ENCODE data around the gene CALM1.

DNA sequence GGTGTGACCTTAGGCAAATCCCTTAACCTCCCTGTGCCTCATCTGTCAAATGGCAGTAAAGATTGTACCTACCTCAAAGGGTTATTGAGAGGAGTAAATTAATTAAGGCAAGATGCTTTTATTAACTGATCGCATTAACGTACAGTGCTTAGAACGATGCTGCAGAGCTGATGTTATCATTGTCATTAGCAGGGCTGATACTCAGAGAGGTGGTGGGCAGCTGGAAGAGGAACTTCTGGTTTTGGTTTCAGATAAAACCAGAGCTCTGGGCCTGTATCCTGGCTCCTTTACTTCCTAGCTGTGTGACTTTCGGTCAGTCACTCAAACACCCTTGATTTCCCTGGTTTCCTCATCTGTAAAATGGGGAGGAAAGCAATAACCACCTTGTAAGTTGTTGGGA lies 55.1 kb downstream of the CALM1 start:
- TF ChIP-seq, protein P1, sequence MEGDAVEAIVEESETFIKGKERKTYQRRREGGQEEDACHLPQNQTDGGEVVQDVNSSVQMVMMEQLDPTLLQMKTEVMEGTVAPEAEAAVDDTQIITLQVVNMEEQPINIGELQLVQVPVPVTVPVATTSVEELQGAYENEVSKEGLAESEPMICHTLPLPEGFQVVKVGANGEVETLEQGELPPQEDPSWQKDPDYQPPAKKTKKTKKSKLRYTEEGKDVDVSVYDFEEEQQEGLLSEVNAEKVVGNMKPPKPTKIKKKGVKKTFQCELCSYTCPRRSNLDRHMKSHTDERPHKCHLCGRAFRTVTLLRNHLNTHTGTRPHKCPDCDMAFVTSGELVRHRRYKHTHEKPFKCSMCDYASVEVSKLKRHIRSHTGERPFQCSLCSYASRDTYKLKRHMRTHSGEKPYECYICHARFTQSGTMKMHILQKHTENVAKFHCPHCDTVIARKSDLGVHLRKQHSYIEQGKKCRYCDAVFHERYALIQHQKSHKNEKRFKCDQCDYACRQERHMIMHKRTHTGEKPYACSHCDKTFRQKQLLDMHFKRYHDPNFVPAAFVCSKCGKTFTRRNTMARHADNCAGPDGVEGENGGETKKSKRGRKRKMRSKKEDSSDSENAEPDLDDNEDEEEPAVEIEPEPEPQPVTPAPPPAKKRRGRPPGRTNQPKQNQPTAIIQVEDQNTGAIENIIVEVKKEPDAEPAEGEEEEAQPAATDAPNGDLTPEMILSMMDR (tag by site-specific recombination; IDR thresholded peaks at IDR 0.05), result no peak
- TF ChIP-seq ZBTB7A (tag by site-specific recombination; IDR thresholded peaks at IDR 0.05; ENCODE audit: low read depth) (no peak), ZNF354C (tag by site-specific recombination; IDR thresholded peaks at IDR 0.05; ENCODE audit: borderline replicate concordance, low read depth) (no peak), KLF1 (tag by site-specific recombination; IDR thresholded peaks at IDR 0.05) (no peak), ZNF626 (tag by site-specific recombination; IDR thresholded peaks at IDR 0.05) (no peak), ZNF830 (tag by site-specific recombination; IDR thresholded peaks at IDR 0.05; ENCODE audit: low read depth) (no peak), SP2 (tag by site-specific recombination; IDR thresholded peaks at IDR 0.05) (no peak), ZNF544 (tag by site-specific recombination; IDR thresholded peaks at IDR 0.05) (no peak), YY1 (tag by site-specific recombination; IDR thresholded peaks at IDR 0.05) (no peak)
- TF ChIP-seq, protein P2, sequence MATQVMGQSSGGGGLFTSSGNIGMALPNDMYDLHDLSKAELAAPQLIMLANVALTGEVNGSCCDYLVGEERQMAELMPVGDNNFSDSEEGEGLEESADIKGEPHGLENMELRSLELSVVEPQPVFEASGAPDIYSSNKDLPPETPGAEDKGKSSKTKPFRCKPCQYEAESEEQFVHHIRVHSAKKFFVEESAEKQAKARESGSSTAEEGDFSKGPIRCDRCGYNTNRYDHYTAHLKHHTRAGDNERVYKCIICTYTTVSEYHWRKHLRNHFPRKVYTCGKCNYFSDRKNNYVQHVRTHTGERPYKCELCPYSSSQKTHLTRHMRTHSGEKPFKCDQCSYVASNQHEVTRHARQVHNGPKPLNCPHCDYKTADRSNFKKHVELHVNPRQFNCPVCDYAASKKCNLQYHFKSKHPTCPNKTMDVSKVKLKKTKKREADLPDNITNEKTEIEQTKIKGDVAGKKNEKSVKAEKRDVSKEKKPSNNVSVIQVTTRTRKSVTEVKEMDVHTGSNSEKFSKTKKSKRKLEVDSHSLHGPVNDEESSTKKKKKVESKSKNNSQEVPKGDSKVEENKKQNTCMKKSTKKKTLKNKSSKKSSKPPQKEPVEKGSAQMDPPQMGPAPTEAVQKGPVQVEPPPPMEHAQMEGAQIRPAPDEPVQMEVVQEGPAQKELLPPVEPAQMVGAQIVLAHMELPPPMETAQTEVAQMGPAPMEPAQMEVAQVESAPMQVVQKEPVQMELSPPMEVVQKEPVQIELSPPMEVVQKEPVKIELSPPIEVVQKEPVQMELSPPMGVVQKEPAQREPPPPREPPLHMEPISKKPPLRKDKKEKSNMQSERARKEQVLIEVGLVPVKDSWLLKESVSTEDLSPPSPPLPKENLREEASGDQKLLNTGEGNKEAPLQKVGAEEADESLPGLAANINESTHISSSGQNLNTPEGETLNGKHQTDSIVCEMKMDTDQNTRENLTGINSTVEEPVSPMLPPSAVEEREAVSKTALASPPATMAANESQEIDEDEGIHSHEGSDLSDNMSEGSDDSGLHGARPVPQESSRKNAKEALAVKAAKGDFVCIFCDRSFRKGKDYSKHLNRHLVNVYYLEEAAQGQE (tag by site-specific recombination; IDR thresholded peaks at IDR 0.05), result no peak

Measured in HEK293 (cell line).